Left colon (tissue), 2 donors: ENCODE measurements around the gene TMEM238. TPM values are rescaled to one million over a fixed set of nuclear protein-coding genes. Genes with fewer than 3 reads are reported as not detected.
"Not testable (repeated sequence)": the region's sequence is repeated elsewhere in the genome, so short reads cannot be mapped to it uniquely, and the experiment has no call there.

Experiments used
- ATAC-seq: fragments of 200-7000 bp; cut with Tn5 transposase; one replicate; pipeline ENCODE4 v1.9.1; 2020; ENCODE audit warnings: mild to moderate bottlenecking, moderate library complexity
- DNase-seq, 2 donors: peaks; one replicate each; pipeline ENCODE4 v3.0.0-alpha.2; 2020
- intact Hi-C, 2 donors: fragments of 100-400 bp; cut with DNase I in 1 of 2; cut with micrococcal nuclease in 1 of 2; formaldehyde crosslinking; loops; one replicate each; pipeline versions ENCODE4 v1.11.2 to v1.14.0; 2022; cut with DNase I, micrococcal nuclease
- total RNA-seq, 2 donors: library from RNA; stranded (reverse); fragmentation: NEBNext Ultra II Directional; extraction: Animal tissue kit (Norgen Biotek cat#: 25700); gene quantifications; one replicate each; pipeline ENCODE4 v1.2.1, GENCODE V29; 2021
- donor health status: DM: no; HTN: no; CAD: no.
- donor health status: DM: yes; HTN: yes; CAD: no.

TMEM238 gene
- total RNA-seq, 2 donors from 2014 or later = 83.4 to 89.4 TPM

- ATAC-seq (no peak), DNase-seq (no peak)
- intact Hi-C loops = no loop called here
These were observed 22.2 kb upstream of the TMEM238 start for GRCh38 chr19:55406091-55406825.

DNA sequence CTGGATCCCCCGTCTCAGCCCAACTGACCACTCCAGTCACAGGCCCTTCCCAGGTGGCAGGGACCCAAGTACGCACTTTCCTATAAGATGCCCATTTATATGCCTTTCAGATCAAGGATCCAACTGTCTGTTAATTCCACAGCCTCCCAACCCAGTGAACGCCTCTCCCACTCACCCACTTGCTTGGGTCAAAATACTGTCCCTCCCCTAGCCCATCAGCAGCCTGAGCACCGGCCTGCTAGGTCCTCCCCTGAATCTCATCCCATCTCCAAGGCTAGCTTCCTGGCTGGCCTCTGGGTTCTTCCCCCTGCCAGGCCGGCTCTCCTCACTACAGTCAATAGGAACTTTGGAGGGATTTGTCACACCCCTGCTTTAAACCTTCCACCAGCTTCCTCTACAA, 21.5 kb upstream of the TMEM238 start:
- no peak for DNase-seq
- no peak for ATAC-seq
- intact Hi-C loops = no loop called here

DNA sequence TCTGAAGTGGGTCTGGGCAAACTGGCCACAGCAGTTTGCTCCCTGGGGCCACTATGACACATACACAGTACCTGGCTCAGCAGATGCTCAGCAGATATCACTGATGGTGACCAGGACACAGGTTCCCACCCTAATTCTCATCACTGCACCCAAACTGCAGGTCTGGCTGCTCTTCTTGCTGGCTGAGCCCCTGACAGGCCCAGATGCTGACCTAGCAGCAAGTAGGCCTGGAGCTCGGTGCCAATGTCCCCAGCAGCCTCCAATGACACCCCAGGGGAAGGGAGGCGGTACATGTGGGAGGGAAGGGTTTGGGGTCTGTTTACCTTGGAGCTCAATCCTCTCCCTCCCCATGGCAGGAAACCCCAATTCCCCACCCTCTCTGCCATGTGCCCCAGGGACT, 18.4 kb upstream of the TMEM238 start:
- ATAC-seq (no peak), DNase-seq (no peak)
- intact Hi-C loops = no loop called here

- DNase-seq, ATAC-seq, intact Hi-C loops: not testable (repeated sequence)
These were observed 17.3 kb upstream of the TMEM238 start for GRCh38 chr19:55401390-55401789.

GRCh38 chr19:55400281-55401087, 16.4 kb upstream of the TMEM238 start:
- no peak for ATAC-seq
- intact Hi-C loops = no loop called here
- no peak for DNase-seq

DNA sequence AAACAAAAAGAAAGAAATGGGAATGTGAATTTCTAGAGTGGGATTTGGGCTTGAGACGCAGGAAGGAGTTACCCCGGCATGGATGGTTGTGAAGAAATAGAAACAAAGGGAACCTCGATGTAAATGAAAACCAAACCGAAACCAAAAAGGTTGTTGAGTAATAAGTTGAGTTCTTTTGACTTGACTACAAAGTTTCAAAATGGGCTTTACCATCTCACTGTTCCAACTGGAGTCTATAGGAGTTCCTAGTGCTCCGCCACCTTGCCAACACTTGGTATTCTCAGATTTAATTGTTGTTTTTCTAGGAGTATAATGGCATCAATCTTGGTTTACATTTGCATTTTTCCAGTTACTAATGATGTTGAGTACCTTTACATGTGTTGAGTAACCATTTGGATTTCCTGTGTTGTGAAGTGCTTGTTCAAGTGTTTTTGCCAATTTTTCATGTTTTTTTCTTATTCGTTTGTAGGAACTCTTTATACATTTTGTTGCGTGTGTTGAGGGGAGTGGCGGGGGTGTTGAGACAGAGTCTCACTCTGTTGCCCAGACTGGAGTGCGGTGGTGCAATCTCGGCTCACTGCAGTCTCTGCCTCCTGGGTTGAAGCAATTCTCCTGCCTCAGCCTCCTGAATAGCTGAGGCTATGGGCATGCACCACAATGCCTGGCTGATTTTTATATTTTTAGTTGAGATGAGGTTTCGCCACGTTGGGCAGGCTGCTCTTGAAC, 14.3 kb upstream of the TMEM238 start:
- ATAC-seq (no peak), DNase-seq (no peak)
- intact Hi-C loops = no loop called here

GRCh38 chr19:55392820-55393761, 9.0 kb upstream of the TMEM238 start:
- DNase-seq = no peak
- ATAC-seq = no peak
- intact Hi-C loops = no loop called here

DNA sequence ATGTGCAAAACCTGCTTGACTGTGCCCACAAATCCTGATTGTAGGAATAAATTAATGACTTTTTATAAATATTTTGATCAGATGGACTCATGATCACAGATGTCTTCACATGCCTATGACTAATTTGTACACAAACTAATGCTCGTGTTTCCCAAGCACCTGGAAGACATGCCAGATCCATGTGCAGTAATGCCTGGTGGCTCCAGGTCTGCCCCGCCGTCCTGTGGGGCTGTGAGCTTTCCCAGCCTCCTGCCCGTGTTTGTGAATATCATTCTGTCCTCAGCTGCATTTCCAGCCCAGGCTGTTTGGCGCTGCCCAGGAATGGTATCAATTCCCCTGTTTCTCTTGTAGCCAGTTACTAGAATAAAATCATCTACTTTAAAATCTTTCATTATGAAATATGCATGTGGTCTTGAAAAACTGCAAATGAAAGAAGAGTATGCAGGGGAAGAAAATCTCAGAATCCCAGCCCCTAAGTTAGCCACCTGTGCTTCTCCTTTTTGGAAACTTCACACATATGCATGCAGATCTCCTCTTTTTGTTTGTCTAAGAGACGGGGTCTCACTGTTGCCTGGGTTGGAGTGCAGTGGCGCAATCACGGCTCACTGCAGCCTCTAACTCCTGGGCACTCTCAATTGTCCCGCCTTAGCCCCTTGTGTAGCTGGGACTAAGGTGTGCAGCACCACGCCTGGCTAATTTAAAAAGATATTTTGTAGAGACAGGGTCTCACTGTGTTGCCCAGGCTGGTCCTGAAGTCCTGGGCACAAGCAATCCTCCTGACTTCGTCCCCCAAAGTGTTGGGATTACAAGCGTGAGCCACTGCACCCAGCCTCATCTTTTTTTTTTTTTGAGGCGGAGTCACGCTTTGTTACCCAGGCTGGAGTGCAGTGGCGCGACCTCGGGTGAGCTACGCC, 7.9 kb upstream of the TMEM238 start:
- no peak for ATAC-seq
- intact Hi-C loops = no loop called here

GRCh38 chr19:55391191-55391670, 7.1 kb upstream of the TMEM238 start:
- intact Hi-C loops = no loop called here
- DNase-seq (no peak), ATAC-seq (no peak)

More for the DNA sequence above, 7.9 kb upstream of the TMEM238 start:
- no peak for DNase-seq

- ATAC-seq (no peak), DNase-seq (no peak)
- intact Hi-C loops = no loop called here
These were observed 6.4 kb upstream of the TMEM238 start for GRCh38 chr19:55390461-55390880.

- intact Hi-C loops = no loop called here
- ATAC-seq (no peak), DNase-seq (no peak)
These were observed 5.6 kb upstream of the TMEM238 start for GRCh38 chr19:55389386-55390317.

GRCh38 chr19:55387736-55388497, 3.8 kb upstream of the TMEM238 start:
- no peak for ATAC-seq
- intact Hi-C loops = no loop called here
- DNase-seq = no peak

DNA sequence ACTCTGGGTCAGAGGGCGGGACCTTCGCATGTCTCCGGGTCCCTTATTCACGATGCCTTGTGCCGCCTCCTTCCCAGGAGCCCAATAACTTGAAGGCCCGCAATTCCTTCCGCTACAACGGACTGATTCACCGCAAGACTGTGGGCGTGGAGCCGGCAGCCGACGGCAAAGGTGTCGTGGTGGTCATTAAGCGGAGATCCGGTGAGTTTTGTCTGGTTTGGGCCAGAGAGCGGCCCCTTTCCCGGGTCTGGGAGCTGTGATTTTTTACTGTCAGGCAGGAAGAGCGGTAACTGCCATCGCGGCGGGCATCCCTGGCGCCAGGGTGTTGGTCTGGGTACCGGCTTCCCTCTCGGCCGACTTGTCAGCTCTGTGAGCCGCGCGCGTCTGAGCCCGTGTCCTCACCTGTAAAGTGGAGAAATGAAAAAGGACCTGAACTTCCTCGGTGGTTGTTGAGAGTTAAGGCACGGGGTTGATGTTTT, 2.4 kb upstream of the TMEM238 start:
- no peak for ATAC-seq
- intact Hi-C loops = no loop called here
- no peak for DNase-seq

DNA sequence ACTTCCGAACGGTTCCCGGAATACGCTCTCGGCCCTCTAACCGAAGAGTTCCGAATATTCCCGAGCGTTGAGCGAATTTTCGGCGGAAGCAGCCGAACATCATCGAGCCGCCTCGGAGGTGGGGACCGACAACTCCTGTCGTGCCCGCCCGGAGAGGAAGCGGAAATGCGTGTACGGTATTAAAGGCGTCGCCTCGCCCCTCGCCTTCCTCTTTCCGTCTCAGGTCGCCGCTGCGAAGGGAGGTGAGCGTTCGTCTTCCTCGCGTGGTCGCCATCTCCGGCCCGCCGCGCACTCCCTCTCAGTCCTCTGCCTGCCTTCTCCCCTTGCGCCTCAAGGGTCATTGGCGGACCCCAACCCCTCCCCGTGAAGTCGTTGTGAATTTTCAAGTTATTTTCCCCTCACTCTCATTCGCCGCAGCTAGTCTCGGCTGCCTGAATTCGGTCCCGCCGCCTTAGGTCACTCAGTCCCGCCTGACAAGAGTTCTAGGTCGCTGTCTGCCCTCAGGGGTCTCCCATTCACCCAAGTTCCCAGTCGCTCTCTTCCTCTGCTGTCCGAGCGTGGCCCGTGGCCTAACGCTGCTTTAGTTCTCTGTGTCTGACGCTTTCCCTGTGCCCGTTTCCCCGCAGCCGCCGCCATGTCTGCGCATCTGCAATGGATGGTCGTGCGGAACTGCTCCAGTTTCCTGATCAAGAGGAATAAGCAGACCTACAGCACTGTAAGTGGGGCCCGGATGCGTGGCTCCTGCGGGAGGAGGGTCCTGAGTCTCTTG, 1.8 kb upstream of the TMEM238 start, which contains the start of gene RPL28:
TSS of gene RPL28 (plus strand) at position 209 of the 769 bp plus-strand sequence. CDS start at position 635, 426 bp downstream.
- intact Hi-C loops = no loop called here
- peak; percentile 73 for ATAC-seq

More for the DNA sequence above, 1.8 kb upstream of the TMEM238 start, which contains the start of gene RPL28:
- DNase-seq = peak; percentile 98
